NB4 (cell line): ENCODE measurements around the gene MRPL51.
A peak's percentile ranks its signal among the peaks of the same experiment; 100 is the strongest.

Source experiments
- CTCF ChIP-seq: IDR thresholded peaks from one replicate; pipeline ENCODE4 v1.5.1; 2012; ENCODE audit warnings: low read depth, low read length
- MYC ChIP-seq: IDR thresholded peaks from 2 replicates; pipeline ENCODE4 v1.6.1; 2011; ENCODE audit warnings: low read depth, low read length
- POLR2A ChIP-seq: IDR thresholded peaks from 2 replicates; pipeline ENCODE4 v1.6.1; 2011; ENCODE audit warnings: mild to moderate bottlenecking; ENCODE audit not compliant: insufficient read length; ENCODE audit errors: extremely low read depth

- peak; percentile 99 for TF ChIP-seq POLR2A
- no peak for TF ChIP-seq CTCF
- peak; percentile 89 for TF ChIP-seq MYC
Measured at GRCh38 chr12:6533923-6534694, 41.0 kb upstream of the MRPL51 start, which contains the start of gene GAPDH.
